Epidermal melanocyte (primary cell): ENCODE data around the gene CIITA.
A peak's percentile ranks its signal among the peaks of the same experiment; 100 is the strongest.

Source experiments
- DNase-seq: peaks from one replicate; pipeline ENCODE4 v3.0.0; 2011; ENCODE audit warnings: low spot score; ENCODE audit not compliant: insufficient read length

The CIITA gene

GRCh38 chr16:10878644-10879501, 1.9 kb downstream of the CIITA start:
- DNase-seq, result no peak

- no peak for DNase-seq
These were observed 2.9 kb downstream of the CIITA start for GRCh38 chr16:10879681-10880589.

- DNase-seq, result no peak
These were observed 3.8 kb downstream of the CIITA start for GRCh38 chr16:10880594-10881452.

DNA sequence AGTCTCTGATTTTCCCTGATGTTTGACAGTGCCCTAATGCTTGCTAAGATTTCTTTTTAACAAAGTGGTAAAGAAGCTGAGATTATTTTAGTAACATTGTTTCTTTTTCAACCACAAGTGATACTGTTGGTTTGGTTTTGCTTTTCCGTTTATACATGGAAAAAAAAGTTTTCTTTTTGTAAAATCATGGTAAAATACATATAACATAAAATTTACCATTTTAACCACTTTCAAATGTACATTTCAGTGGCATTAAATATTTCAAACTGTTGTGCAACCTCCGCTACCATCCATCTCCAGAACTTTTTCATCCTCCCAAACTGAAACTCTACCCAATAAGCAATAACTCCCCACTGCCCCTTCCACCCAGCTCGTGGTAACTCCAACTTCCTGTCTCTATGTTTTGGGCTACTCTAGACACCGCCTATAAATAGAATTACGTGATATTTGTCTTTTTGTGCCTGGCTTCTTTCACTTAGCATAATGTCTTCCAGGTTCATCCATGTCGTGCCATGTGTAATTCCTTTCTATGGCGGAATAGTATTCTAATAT, 4.6 kb downstream of the CIITA start:
- DNase-seq, result no peak

GRCh38 chr16:10883004-10883403, 6.0 kb downstream of the CIITA start:
- no peak for DNase-seq

- DNase-seq, result no peak
These were observed 8.2 kb downstream of the CIITA start for GRCh38 chr16:10885246-10885645.

DNA sequence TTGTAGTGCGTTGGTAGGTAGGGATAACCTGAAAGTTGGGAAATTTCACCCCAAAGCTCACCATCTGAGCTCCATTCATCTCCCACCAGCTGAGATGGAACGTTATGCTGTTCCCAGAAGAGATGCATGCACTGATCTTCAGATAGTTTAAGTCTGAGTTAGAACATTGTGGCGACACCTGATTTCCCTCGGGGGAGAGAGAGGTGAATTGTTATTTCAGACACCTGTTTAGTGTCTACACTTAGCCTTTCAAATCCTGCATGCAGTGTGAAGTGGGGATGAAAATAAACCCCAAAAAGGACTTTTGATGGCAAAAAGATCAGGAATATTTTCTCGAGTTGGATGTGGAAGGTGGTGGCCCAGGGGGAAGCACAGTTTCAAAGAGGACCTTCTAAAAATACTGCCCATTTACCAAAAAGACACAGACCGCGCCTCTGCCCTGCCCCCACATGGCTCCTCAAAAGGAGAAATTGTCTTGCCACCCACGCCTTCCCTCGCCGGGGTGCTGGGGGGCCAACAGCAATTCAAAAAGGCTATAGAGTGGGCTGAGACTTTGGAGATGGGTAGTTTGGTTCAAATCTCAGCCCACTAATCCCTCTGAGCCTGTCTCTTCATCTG, 11.4 kb downstream of the CIITA start:
- DNase-seq, result no peak

- no peak for DNase-seq
These were observed 12.9 kb downstream of the CIITA start for GRCh38 chr16:10889855-10890254.

GRCh38 chr16:10892782-10893318, 15.8 kb downstream of the CIITA start:
- no peak for DNase-seq

DNA sequence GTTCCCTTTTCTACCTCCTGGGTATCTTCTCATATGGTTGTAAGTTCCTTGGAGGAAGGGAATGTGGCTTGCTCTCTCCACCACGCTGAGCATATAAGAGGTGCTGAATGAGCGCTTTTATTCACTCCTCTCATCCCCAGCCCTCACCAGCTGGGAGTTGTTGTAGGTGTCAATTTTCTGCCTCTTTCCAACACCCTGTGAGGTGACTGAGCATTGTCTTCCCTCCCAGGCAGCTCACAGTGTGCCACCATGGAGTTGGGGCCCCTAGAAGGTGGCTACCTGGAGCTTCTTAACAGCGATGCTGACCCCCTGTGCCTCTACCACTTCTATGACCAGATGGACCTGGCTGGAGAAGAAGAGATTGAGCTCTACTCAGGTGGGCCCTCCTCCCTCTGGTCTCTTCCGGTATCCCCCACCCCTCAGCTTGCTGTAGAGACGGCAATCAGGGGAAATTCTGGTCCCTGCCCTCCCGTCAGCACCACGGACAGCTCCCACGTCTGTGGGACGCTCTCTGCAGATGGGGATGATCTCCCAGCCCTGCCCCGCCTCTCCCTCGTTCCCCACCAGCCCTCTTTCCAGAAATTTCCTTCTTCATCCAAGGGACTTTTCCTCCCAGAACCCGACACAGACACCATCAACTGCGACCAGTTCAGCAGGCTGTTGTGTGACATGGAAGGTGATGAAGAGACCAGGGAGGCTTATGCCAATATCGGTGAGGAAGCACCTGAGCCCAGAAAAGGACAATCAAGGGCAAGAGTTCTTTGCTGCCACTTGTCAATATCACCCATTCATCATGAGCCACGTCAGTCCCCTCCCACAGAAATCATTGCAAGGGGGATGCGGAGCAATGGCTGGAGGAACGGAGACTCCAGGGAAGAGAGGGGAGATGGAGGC, 18.3 kb downstream of the CIITA start:
- DNase-seq, result peak; percentile 61

GRCh38 chr16:10896165-10896564, 19.2 kb downstream of the CIITA start:
- DNase-seq, result no peak

- no peak for DNase-seq
These were observed 19.7 kb downstream of the CIITA start for GRCh38 chr16:10896723-10897122.

DNA sequence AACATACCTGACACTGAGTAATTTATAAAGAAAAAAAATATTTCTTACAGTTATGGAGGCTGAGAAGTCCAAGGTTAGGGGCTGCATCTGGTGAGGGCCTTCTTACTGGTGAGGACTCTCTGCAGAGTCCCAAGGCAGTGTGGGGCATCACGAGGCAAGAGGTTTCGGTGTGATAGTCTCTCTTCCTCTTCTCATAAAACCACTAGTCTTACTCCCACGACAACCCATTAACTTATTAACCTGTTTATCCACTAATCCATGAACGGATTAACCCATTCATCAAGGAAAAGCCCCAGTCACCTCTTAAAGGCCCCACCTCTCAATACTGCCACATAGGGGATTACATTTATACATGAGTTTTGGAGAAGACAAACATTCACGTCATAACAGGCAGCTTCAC, 20.1 kb downstream of the CIITA start:
- DNase-seq, result no peak

GRCh38 chr16:10902999-10903398, 26.0 kb downstream of the CIITA start:
- no peak for DNase-seq

GRCh38 chr16:10906482-10906881, 29.5 kb downstream of the CIITA start:
- no peak for DNase-seq

- DNase-seq, result no peak
These were observed 30.1 kb downstream of the CIITA start for GRCh38 chr16:10906914-10907756.

DNA sequence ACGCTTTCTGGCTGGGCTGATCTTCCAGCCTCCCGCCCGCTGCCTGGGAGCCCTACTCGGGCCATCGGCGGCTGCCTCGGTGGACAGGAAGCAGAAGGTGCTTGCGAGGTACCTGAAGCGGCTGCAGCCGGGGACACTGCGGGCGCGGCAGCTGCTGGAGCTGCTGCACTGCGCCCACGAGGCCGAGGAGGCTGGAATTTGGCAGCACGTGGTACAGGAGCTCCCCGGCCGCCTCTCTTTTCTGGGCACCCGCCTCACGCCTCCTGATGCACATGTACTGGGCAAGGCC, 30.7 kb downstream of the CIITA start:
- no peak for DNase-seq

DNA sequence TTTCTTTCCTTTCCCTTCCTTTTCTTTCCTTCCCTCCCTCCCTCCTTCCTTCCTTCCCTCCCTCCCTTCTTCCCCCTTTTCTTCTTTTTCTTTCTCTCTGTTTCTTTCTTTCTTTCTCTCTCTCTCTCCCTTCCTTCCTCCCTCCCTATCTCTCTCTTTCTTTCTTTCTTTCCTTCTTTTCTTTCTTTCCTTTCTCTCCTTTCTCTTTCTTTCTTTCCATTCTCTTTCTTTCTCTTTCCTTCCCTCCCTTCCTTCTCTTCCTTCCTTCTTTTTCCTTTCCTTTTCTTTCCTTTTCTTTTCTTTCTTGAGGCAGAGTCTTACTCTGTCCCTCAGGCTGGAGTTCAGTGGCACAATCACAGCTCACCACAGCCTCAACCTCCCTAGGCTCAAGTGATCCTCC, 34.3 kb downstream of the CIITA start:
- no peak for DNase-seq

GRCh38 chr16:10916534-10916933, 39.5 kb downstream of the CIITA start:
- DNase-seq, result no peak
